Measurements from ENCODE around the gene RNASE4. TPM values are rescaled to one million over a fixed set of nuclear protein-coding genes. Genes with fewer than 3 reads are reported as not detected.
A peak's percentile ranks its signal among the peaks of the same experiment; 100 is the strongest.

The RNASE4 gene
- total and polyA plus RNA-seq, 2 experiments from 2014 or later = 0.29 to 2.0 TPM

GRCh38 chr14:20682127-20682434, 2.3 kb upstream of the RNASE4 start:
- H3K4me3 Mint-ChIP-seq = no peak overlapping the region
- peak overlapping the region; percentile 82 for H3K27ac ChIP-seq (ENCODE audit: low read depth)

More at GRCh38 chr14:20682127-20682434, 2.3 kb upstream of the RNASE4 start:
- ATAC-seq = no peak
- TF ChIP-seq CTCF (conservative IDR thresholded peaks at IDR 0.05; ENCODE audit: low read depth in 2 of 2) = no peak
- TF ChIP-seq NANOG (IDR thresholded peaks at IDR 0.05; ENCODE audit: borderline replicate concordance) = no peak
- no peak for TF ChIP-seq POLR2AphosphoS5 (IDR thresholded peaks at IDR 0.05; ENCODE audit: low read depth)
- TF ChIP-seq ZNF331 (CRISPR knock-in tag; IDR thresholded peaks at IDR 0.05; ENCODE audit: low read depth) = no peak
- TF ChIP-seq CREB1 (CRISPR knock-in tag; IDR thresholded peaks at IDR 0.05; ENCODE audit: low read depth) = no peak
- TF ChIP-seq ETS1 (IDR thresholded peaks at IDR 0.05) = no peak
- TF ChIP-seq ZNF462 (CRISPR knock-in tag; IDR thresholded peaks at IDR 0.05) = no peak
- no peak for TF ChIP-seq EZH2phosphoT487 (IDR thresholded peaks at IDR 0.05; ENCODE audit: unreplicated experiment)
- TF ChIP-seq STAT1 (IDR thresholded peaks at IDR 0.05; ENCODE audit: unreplicated experiment) = no peak
- TF ChIP-seq JUNB (IDR thresholded peaks at IDR 0.05; ENCODE audit: unreplicated experiment) = no peak
- no peak for TF ChIP-seq EZH2 (IDR thresholded peaks at IDR 0.05; ENCODE audit: low read depth, unreplicated experiment)
- TF ChIP-seq REST (IDR thresholded peaks at IDR 0.05; ENCODE audit: unreplicated experiment) = no peak
- no peak for TF ChIP-seq ZNF114 (CRISPR knock-in tag; IDR thresholded peaks at IDR 0.05)
- Histone ChIP-seq H3K36me3 (ENCODE audit: insufficient read depth) (no peaks in the 10 kb centered on the region), H3F3A (replicated peaks; ENCODE audit: low read depth) (peaks cover 3% of the 10 kb centered on the region; the same call in 1 of the 2 replicates), H2AFZ (peak overlapping the region; percentile 87), H3K9me2 (ENCODE audit: insufficient read depth) (no peaks in the 10 kb centered on the region), H3K4me3 (peak overlapping the region; percentile 92), H3K4me2 (peak overlapping the region; percentile 80), H4K20me1 (replicated peaks; ENCODE audit: insufficient read depth) (no peaks in the 10 kb centered on the region), H3K4me1 (ENCODE audit: insufficient read depth) (peaks cover 9% of the 10 kb centered on the region), H3K79me2 (replicated peaks; ENCODE audit: insufficient read depth) (no peaks in the 10 kb centered on the region), H3K27me3 (ENCODE audit: insufficient read depth) (no peaks in the 10 kb centered on the region)
- Mint-ChIP-seq H3K4me1 (peaks cover 17% of the 10 kb centered on the region), H3K36me3 (ENCODE audit: low read depth) (no peaks in the 10 kb centered on the region; the same call in 2 of the 3 replicates), H3K9me3 (no peaks in the 10 kb centered on the region), H3K27me3 (ENCODE audit: insufficient read depth, low read depth, poor library complexity) (peaks cover 13% of the 10 kb centered on the region), H3K27ac (no peak overlapping the region)
- DNase-seq (ENCODE audit: low spot score) = no peak
